Measurements from ENCODE around the gene OR10J5. TPM values are rescaled to one million over a fixed set of nuclear protein-coding genes. Genes with fewer than 3 reads are reported as not detected.

The OR10J5 gene
- total RNA-seq, 1 donor from 2014 or later, result not detected

DNA sequence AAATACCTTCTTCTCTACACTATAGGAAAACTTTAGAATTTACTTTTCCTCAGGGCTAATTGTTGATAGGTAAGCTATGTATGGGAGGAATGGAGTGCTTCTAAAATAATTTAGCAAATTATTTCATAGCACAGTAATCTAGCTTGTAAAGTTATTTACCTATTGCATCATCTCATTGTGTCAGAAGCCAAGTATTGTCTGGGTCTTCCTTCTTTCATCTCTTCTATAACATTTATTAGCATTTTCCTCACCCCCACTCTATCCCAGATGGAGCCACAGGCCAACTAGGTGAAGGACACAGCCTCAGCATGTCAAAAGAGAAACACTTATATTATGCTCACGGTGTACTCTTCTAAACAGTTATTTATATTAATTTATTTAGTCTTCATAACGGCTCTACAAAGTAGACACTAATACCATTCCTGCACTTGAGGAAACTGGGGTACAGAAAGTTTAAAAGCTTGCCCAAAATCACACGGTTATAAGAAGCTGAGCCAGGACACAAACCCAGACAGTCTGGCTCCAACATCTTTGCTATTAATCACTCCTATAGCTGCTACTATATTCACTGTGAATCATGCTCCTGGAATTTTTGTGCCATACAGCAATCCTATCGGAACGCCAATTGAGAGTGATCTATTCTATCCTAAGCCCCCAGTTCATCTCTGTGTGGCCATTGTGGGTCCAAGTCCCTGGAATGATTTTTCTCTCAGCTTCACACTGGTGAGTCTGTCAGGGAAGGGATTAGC is 43.1 kb downstream of the OR10J5 start:
- peaks cover 5% of the 10 kb centered on the region for H3K9me3 Mint-ChIP-seq
- no peaks in the 10 kb centered on the region for H3K27me3 Mint-ChIP-seq
- no peak overlapping the region for H3K4me3 Mint-ChIP-seq
- H3K27ac Mint-ChIP-seq, result no peak overlapping the region
- intact Hi-C loops (cut with micrococcal nuclease), result no loop called here
- ATAC-seq (ENCODE audit: low read depth), result no peak
- POLR2A ChIA-PET, result no interaction called here
- no peak for DNase-seq
- TF ChIP-seq, protein P1, sequence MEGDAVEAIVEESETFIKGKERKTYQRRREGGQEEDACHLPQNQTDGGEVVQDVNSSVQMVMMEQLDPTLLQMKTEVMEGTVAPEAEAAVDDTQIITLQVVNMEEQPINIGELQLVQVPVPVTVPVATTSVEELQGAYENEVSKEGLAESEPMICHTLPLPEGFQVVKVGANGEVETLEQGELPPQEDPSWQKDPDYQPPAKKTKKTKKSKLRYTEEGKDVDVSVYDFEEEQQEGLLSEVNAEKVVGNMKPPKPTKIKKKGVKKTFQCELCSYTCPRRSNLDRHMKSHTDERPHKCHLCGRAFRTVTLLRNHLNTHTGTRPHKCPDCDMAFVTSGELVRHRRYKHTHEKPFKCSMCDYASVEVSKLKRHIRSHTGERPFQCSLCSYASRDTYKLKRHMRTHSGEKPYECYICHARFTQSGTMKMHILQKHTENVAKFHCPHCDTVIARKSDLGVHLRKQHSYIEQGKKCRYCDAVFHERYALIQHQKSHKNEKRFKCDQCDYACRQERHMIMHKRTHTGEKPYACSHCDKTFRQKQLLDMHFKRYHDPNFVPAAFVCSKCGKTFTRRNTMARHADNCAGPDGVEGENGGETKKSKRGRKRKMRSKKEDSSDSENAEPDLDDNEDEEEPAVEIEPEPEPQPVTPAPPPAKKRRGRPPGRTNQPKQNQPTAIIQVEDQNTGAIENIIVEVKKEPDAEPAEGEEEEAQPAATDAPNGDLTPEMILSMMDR (IDR thresholded peaks at IDR 0.05), result no peak
- no peaks in the 10 kb centered on the region for H3K36me3 Mint-ChIP-seq (ENCODE audit: low read depth)
- H3K4me1 Mint-ChIP-seq, result no peaks in the 10 kb centered on the region
- CTCF ChIA-PET, result no interaction called here

Other genes with a start within 250 kb of the OR10J5 start
- not detected in 2 replicates for gene FCER1A, start 233.7 kb downstream of the OR10J5 start, total RNA-seq
- gene OR10J4, start 103.8 kb downstream of the OR10J5 start, total RNA-seq, result not detected in 2 replicates
- gene OR10J1, start 96.3 kb downstream of the OR10J5 start, total RNA-seq, result not detected in 2 replicates
- gene APCS, start 51.8 kb upstream of the OR10J5 start, total RNA-seq, result not detected in 2 replicates
- gene CRP, start 178.6 kb upstream of the OR10J5 start, total RNA-seq, result not detected in 2 replicates
- gene DUSP23, start 245.0 kb upstream of the OR10J5 start, total RNA-seq, result 15.5 and 15.7 TPM in 2 replicates

Measured in activated B cell treated with CpG ODN at 0.5 μM for 24 hours (primary cell).